ENCODE results near the gene CHORDC1.

GRCh38 chr11:90228056-90228455 is 5.2 kb upstream of the CHORDC1 start:
- TF ChIP-seq, protein P1, sequence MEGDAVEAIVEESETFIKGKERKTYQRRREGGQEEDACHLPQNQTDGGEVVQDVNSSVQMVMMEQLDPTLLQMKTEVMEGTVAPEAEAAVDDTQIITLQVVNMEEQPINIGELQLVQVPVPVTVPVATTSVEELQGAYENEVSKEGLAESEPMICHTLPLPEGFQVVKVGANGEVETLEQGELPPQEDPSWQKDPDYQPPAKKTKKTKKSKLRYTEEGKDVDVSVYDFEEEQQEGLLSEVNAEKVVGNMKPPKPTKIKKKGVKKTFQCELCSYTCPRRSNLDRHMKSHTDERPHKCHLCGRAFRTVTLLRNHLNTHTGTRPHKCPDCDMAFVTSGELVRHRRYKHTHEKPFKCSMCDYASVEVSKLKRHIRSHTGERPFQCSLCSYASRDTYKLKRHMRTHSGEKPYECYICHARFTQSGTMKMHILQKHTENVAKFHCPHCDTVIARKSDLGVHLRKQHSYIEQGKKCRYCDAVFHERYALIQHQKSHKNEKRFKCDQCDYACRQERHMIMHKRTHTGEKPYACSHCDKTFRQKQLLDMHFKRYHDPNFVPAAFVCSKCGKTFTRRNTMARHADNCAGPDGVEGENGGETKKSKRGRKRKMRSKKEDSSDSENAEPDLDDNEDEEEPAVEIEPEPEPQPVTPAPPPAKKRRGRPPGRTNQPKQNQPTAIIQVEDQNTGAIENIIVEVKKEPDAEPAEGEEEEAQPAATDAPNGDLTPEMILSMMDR (IDR thresholded peaks at IDR 0.05) = no peak
- no peak for TF ChIP-seq POLR2A (IDR thresholded peaks at IDR 0.05)

Data from Peyer's patch (tissue), 4 donors.